PC-3 (cell line): ENCODE measurements around the gene C1GALT1. TPM values are rescaled to one million over a fixed set of nuclear protein-coding genes. Genes with fewer than 3 reads are reported as not detected.
A peak's percentile ranks its signal among the peaks of the same experiment; 100 is the strongest.

Source experiments
- ATAC-seq: fragments of 200-7000 bp; cut with Tn5 transposase; 2 replicates; pipeline ENCODE4 v1.9.1; 2020; ENCODE audit warnings: mild to moderate bottlenecking, moderate library complexity
- BruUV-seq: library from RNA; stranded (reverse); fragments of 400-500 nt; replicated peaks from 2 replicates; lab custom pipeline; 2021; lab: Mats Ljungman, UMichigan
- CTCF ChIA-PET: fragments of 300-600 bp; sonication (Branson Sonifier 250); formaldehyde crosslinking; loops from one replicate; lab custom pipeline; 2022; ENCODE audit warnings: antibody characterized with exemption; lab: Charles Lee
- POLR2A ChIA-PET: fragments of 300-600 bp; sonication (Branson Sonifier 250); formaldehyde crosslinking; loops from one replicate; lab custom pipeline; 2022; ENCODE audit warnings: antibody characterized with exemption; ENCODE audit not compliant: unreplicated experiment; lab: Charles Lee
- DNase-seq: peaks from one replicate; pipeline ENCODE4 v3.0.0-alpha.2; 2015
- H2AFZ ChIP-seq: fragments of 300-600 bp; sonication (generic); 2 replicates; pipeline ENCODE4 v1.6.0; 2016; ENCODE audit warnings: antibody characterized with exemption, low read length
- H3F3A ChIP-seq: fragments of 300-600 bp; sonication (generic); one replicate; pipeline ENCODE4 v1.6.0; 2017; ENCODE audit warnings: antibody characterized with exemption, low read length, control low read depth, mild to moderate bottlenecking; ENCODE audit not compliant: unreplicated experiment
- H3K27ac ChIP-seq: fragments of 300-600 bp; sonication (generic); 2 replicates; pipeline ENCODE4 v1.5.1; 2016; ENCODE audit warnings: mild to moderate bottlenecking, low read length
- H3K27me3 ChIP-seq: fragments of 300-600 bp; sonication (generic); 2 replicates; pipeline ENCODE4 v1.6.1; 2016; ENCODE audit warnings: low read length, mixed read lengths
- H3K36me3 ChIP-seq: fragments of 300-600 bp; sonication (generic); 2 replicates; pipeline ENCODE4 v1.6.1; 2016; ENCODE audit warnings: low read depth, mixed run types, low read length, mixed read lengths
- H3K4me1 ChIP-seq: fragments of 300-600 bp; sonication (generic); 2 replicates; pipeline ENCODE4 v1.5.1; 2016; ENCODE audit warnings: low read length; ENCODE audit not compliant: insufficient read depth
- H3K4me2 ChIP-seq: fragments of 300-600 bp; sonication (generic); 2 replicates; pipeline ENCODE4 v1.6.0; 2016; ENCODE audit warnings: low read length
- H3K4me3 ChIP-seq: fragments of 300-600 bp; sonication (generic); 2 replicates; pipeline ENCODE4 v1.5.1; 2016; ENCODE audit warnings: mild to moderate bottlenecking, low read length, mixed read lengths
- H3K79me2 ChIP-seq: fragments of 300-600 bp; sonication (generic); 2 replicates; pipeline ENCODE4 v1.6.1; 2017; ENCODE audit warnings: low read length, mixed read lengths
- H3K9ac ChIP-seq: fragments of 300-600 bp; sonication (generic); 2 replicates; pipeline ENCODE4 v1.6.0; 2016; ENCODE audit warnings: mild to moderate bottlenecking, low read length
- H3K9me2 ChIP-seq: fragments of 300-600 bp; sonication (generic); replicated peaks from 2 replicates; pipeline ENCODE4 v1.6.1; 2016; ENCODE audit warnings: mixed run types, low read length, mixed read lengths
- H3K9me3 ChIP-seq: fragments of 300-600 bp; sonication (generic); 2 replicates; pipeline ENCODE4 v1.6.1; 2016; ENCODE audit warnings: low read length, mixed read lengths
- H4K20me1 ChIP-seq: fragments of 300-600 bp; sonication (generic); 2 replicates; pipeline ENCODE4 v1.6.1; 2016; ENCODE audit warnings: low read length, mixed read lengths
- EZH2 ChIP-seq: fragments of 300-600 bp; sonication (generic); IDR thresholded peaks from one replicate; pipeline ENCODE4 v1.6.1; 2017; ENCODE audit warnings: antibody characterized with exemption, mild to moderate bottlenecking, low read length; ENCODE audit not compliant: unreplicated experiment
- EZH2phosphoT487 ChIP-seq: fragments of 300-600 bp; sonication (generic); IDR thresholded peaks from 2 replicates; pipeline ENCODE4 v1.6.1; 2018; ENCODE audit warnings: mild to moderate bottlenecking, antibody characterized with exemption, low read length, borderline replicate concordance
- intact Hi-C: fragments of 100-400 bp; cut with micrococcal nuclease; formaldehyde crosslinking; loops from 2 replicates; pipeline ENCODE4 v1.9.0; 2023
- total RNA-seq: library from RNA; depleted of rRNA; stranded (reverse); fragments of >200 nt; gene quantifications from 2 replicates; pipeline ENCODE4 v1.2.3, GENCODE V29; 2014
- TF ChIP-seq, protein P1 (sequence below): fragments of 300-600 bp; sonication (generic); conservative IDR thresholded peaks from 2 replicates; pipeline ENCODE4 v1.5.1; 2017; ENCODE audit warnings: antibody characterized with exemption, low read depth, mild to moderate bottlenecking, low read length

C1GALT1 gene
- total RNA-seq, 1 experiment from 2014 or later = 32.3 TPM

GRCh38 chr7:7271094-7271874 lies 88.9 kb downstream of the C1GALT1 start:
- Histone ChIP-seq H3K4me2 (no peak overlapping the region), H3K9me3 (no peaks in the 10 kb centered on the region), H3K36me3 (no peaks in the 10 kb centered on the region), H3K9me2 (no peaks in the 10 kb centered on the region), H3K27ac (no peak overlapping the region), H3F3A (no peaks in the 10 kb centered on the region), H3K79me2 (no peaks in the 10 kb centered on the region), H3K27me3 (no peaks in the 10 kb centered on the region), H2AFZ (no peak overlapping the region), H3K4me3 (no peak overlapping the region), H4K20me1 (no peaks in the 10 kb centered on the region), H3K4me1 (no peaks in the 10 kb centered on the region), H3K9ac (no peak overlapping the region)
- no peak for DNase-seq
- intact Hi-C loops = no loop called here
- TF ChIP-seq EZH2phosphoT487 = no peak
- TF ChIP-seq EZH2 = no peak
- TF ChIP-seq, protein P1, sequence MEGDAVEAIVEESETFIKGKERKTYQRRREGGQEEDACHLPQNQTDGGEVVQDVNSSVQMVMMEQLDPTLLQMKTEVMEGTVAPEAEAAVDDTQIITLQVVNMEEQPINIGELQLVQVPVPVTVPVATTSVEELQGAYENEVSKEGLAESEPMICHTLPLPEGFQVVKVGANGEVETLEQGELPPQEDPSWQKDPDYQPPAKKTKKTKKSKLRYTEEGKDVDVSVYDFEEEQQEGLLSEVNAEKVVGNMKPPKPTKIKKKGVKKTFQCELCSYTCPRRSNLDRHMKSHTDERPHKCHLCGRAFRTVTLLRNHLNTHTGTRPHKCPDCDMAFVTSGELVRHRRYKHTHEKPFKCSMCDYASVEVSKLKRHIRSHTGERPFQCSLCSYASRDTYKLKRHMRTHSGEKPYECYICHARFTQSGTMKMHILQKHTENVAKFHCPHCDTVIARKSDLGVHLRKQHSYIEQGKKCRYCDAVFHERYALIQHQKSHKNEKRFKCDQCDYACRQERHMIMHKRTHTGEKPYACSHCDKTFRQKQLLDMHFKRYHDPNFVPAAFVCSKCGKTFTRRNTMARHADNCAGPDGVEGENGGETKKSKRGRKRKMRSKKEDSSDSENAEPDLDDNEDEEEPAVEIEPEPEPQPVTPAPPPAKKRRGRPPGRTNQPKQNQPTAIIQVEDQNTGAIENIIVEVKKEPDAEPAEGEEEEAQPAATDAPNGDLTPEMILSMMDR = no peak
- BruUV-seq = no TSS peak
- ChIA-PET CTCF (interaction anchor here (0.6 kb wide), 1 partner anchor 818 kb away, joined by 3 read pairs; no protein-coding TSS in a partner anchor), POLR2A (interaction anchor here (0.8 kb wide), 1 partner anchor 16 kb away, joined by 3 read pairs; no protein-coding TSS in a partner anchor)
- ATAC-seq = peak; percentile 37

GRCh38 chr7:7272294-7272693 lies 90.0 kb downstream of the C1GALT1 start:
- Histone ChIP-seq H4K20me1 (no peaks in the 10 kb centered on the region), H3K9ac (no peak overlapping the region), H3F3A (no peaks in the 10 kb centered on the region), H2AFZ (no peak overlapping the region), H3K4me3 (no peak overlapping the region), H3K36me3 (no peaks in the 10 kb centered on the region), H3K79me2 (no peaks in the 10 kb centered on the region), H3K9me2 (no peaks in the 10 kb centered on the region), H3K4me1 (no peaks in the 10 kb centered on the region), H3K27me3 (no peaks in the 10 kb centered on the region), H3K9me3 (no peaks in the 10 kb centered on the region), H3K4me2 (no peak overlapping the region), H3K27ac (no peak overlapping the region)
- ChIA-PET CTCF (no interaction called here), POLR2A (interaction anchor here (0.7 to 0.8 kb wide), 2 partner anchors 17 to 155 kb away, joined by 3 read pairs; no protein-coding TSS in a partner anchor)
- intact Hi-C loops = no loop called here
- peak; percentile 13 for DNase-seq
- no TSS peak for BruUV-seq
- no peak for TF ChIP-seq EZH2phosphoT487
- TF ChIP-seq, protein P1 = no peak
- TF ChIP-seq EZH2 = no peak
- no peak for ATAC-seq

GRCh38 chr7:7274782-7275181 lies 92.4 kb downstream of the C1GALT1 start:
- ATAC-seq (no peak), DNase-seq (no peak)
- ChIA-PET CTCF (no interaction called here), POLR2A (no interaction called here)
- TF ChIP-seq EZH2 (no peak), EZH2phosphoT487 (no peak)
- TF ChIP-seq, protein P1 = no peak
- no peak overlapping the region for H3K27ac ChIP-seq
- no peaks in the 10 kb centered on the region for H3K9me2 ChIP-seq
- intact Hi-C loops = no loop called here
- no peaks in the 10 kb centered on the region for H3K9me3 ChIP-seq
- H3K9ac ChIP-seq = no peak overlapping the region
- no peak overlapping the region for H2AFZ ChIP-seq
- H3K4me1 ChIP-seq = no peaks in the 10 kb centered on the region
- H3K36me3 ChIP-seq = no peaks in the 10 kb centered on the region
- no peak overlapping the region for H3K4me2 ChIP-seq
- no peak overlapping the region for H3K4me3 ChIP-seq
- H4K20me1 ChIP-seq = no peaks in the 10 kb centered on the region
- H3F3A ChIP-seq = no peaks in the 10 kb centered on the region
- no peaks in the 10 kb centered on the region for H3K27me3 ChIP-seq
- H3K79me2 ChIP-seq = no peaks in the 10 kb centered on the region
- no TSS peak for BruUV-seq
